Measurements from ENCODE around the gene BCR.
"Not testable (repeated sequence)": the region's sequence is repeated elsewhere in the genome, so short reads cannot be mapped to it uniquely, and the experiment has no call there.

BCR gene

GRCh38 chr22:23300476-23300875, 120.2 kb downstream of the BCR start:
- no peak for DNase-seq

GRCh38 chr22:23301591-23301990, 121.3 kb downstream of the BCR start:
- no peak for DNase-seq

GRCh38 chr22:23302171-23303002, 122.1 kb downstream of the BCR start:
- DNase-seq, result no peak

GRCh38 chr22:23305321-23305910, 125.1 kb downstream of the BCR start:
- DNase-seq, result no peak

- DNase-seq, result no peak
These were observed 125.6 kb downstream of the BCR start for GRCh38 chr22:23305922-23306374.

- no peak for DNase-seq
These were observed 126.2 kb downstream of the BCR start for GRCh38 chr22:23306438-23306921.

- DNase-seq, result no peak
These were observed 126.6 kb downstream of the BCR start for GRCh38 chr22:23306926-23307325.

- DNase-seq, result not testable (repeated sequence)
These were observed 127.2 kb downstream of the BCR start for GRCh38 chr22:23307511-23307910.

GRCh38 chr22:23309261-23309660, 129.0 kb downstream of the BCR start:
- DNase-seq, result not testable (repeated sequence)

GRCh38 chr22:23310443-23311097, 130.3 kb downstream of the BCR start:
- DNase-seq, result not testable (repeated sequence)

- not testable (repeated sequence) for DNase-seq
These were observed 131.5 kb downstream of the BCR start for GRCh38 chr22:23311635-23312420.

GRCh38 chr22:23313791-23314567, 133.7 kb downstream of the BCR start:
- no peak for DNase-seq

- peak; percentile 65 for DNase-seq
These were observed 135.1 kb downstream of the BCR start for GRCh38 chr22:23315341-23315917.

- not testable (repeated sequence) for DNase-seq
These were observed 136.3 kb downstream of the BCR start for GRCh38 chr22:23316596-23316995.

- DNase-seq, result not testable (repeated sequence)
These were observed 138.0 kb downstream of the BCR start for GRCh38 chr22:23318316-23318715.

- DNase-seq, result not testable (repeated sequence)
These were observed 142.3 kb downstream of the BCR start for GRCh38 chr22:23322497-23323080.

GRCh38 chr22:23323960-23324688, 143.8 kb downstream of the BCR start:
- not testable (repeated sequence) for DNase-seq

- no peak for DNase-seq
These were observed 144.9 kb downstream of the BCR start for GRCh38 chr22:23325183-23325582.

GRCh38 chr22:23333822-23334221, 153.5 kb downstream of the BCR start:
- DNase-seq, result not testable (repeated sequence)

GRCh38 chr22:23337672-23338071, 157.4 kb downstream of the BCR start:
- DNase-seq, result not testable (repeated sequence)

All from stimulated activated CD4-positive, alpha-beta T cell treated with anti-CD3 and anti-CD28 coated beads, Interleukin-15, amount 100 ng/mL, for 24 hours (primary cell).